ENCODE results near the gene INKA2. TPM values are rescaled to one million over a fixed set of nuclear protein-coding genes. Genes with fewer than 3 reads are reported as not detected.

Gene INKA2
- total RNA-seq, 1 experiment from 2014 or later: 0.62 TPM

GRCh38 chr1:111720274-111720976, 18.8 kb downstream of the INKA2 start:
- no peak for TF ChIP-seq EZH2 (IDR thresholded peaks at IDR 0.05; ENCODE audit: borderline replicate concordance, low read depth, low read length, poor library complexity, severe bottlenecking)
- TF ChIP-seq, protein P1, sequence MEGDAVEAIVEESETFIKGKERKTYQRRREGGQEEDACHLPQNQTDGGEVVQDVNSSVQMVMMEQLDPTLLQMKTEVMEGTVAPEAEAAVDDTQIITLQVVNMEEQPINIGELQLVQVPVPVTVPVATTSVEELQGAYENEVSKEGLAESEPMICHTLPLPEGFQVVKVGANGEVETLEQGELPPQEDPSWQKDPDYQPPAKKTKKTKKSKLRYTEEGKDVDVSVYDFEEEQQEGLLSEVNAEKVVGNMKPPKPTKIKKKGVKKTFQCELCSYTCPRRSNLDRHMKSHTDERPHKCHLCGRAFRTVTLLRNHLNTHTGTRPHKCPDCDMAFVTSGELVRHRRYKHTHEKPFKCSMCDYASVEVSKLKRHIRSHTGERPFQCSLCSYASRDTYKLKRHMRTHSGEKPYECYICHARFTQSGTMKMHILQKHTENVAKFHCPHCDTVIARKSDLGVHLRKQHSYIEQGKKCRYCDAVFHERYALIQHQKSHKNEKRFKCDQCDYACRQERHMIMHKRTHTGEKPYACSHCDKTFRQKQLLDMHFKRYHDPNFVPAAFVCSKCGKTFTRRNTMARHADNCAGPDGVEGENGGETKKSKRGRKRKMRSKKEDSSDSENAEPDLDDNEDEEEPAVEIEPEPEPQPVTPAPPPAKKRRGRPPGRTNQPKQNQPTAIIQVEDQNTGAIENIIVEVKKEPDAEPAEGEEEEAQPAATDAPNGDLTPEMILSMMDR (conservative IDR thresholded peaks at IDR 0.05; ENCODE audit: low read depth, low read length): no peak
- intact Hi-C loops (cut with micrococcal nuclease; ENCODE audit: unreplicated experiment): loop anchor here (1.0 kb wide), 1 partner anchor 13 kb away; no protein-coding TSS in a partner anchor
- H3K27me3 ChIP-seq (replicated peaks; ENCODE audit: insufficient read depth, low read depth, low read length, poor library complexity): no peaks in the 10 kb centered on the region
- H3K27ac ChIP-seq (ENCODE audit: low read depth, low read length, poor library complexity, severe bottlenecking): no peak overlapping the region
- DNase-seq (ENCODE audit: low spot score): no peak
- H3K4me1 ChIP-seq (ENCODE audit: insufficient read depth, low read length, poor library complexity, severe bottlenecking): peaks cover 7% of the 10 kb centered on the region
- no peak overlapping the region for H3K4me3 ChIP-seq (ENCODE audit: low read depth, low read length, poor library complexity, severe bottlenecking)
- no TSS peak for BruUV-seq (replicated peaks)
- ChIA-PET CTCF (no interaction called here), POLR2A (ENCODE audit: low non-redundant PET) (no interaction called here)
- H3K9me3 ChIP-seq (ENCODE audit: low read depth, low read length, poor library complexity, severe bottlenecking): no peaks in the 10 kb centered on the region
- H3K36me3 ChIP-seq (ENCODE audit: insufficient read depth, low read length, poor library complexity, severe bottlenecking): no peaks in the 10 kb centered on the region

DNA sequence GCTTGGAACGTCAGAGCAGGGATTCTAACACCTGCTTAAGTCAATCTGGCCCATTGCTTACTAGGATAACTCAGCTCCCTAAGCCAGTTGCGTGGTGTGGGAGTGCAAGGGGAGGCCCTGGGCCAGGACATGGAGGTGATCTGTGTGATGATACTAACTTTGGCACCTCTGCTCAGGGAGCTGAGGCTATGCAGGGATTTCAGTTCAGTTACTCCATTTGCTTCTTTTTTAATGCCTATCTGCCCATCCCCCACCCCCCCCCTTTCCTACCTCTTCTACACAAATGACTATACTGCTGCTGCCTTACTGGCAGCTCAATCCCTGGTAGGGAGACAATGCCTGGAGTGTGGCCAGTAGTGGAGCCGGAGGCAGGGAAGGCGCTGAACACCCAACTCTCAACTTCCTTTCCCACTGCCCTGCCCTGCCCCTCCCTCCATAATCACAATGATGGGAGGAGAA, 19.5 kb downstream of the INKA2 start:
- TF ChIP-seq, protein P1 (conservative IDR thresholded peaks at IDR 0.05; ENCODE audit: low read depth, low read length): no peak
- TF ChIP-seq EZH2 (IDR thresholded peaks at IDR 0.05; ENCODE audit: borderline replicate concordance, low read depth, low read length, poor library complexity, severe bottlenecking): no peak
- intact Hi-C loops (cut with micrococcal nuclease; ENCODE audit: unreplicated experiment): loop anchor here (1.0 kb wide), 1 partner anchor 14 kb away; no protein-coding TSS in a partner anchor
- BruUV-seq (replicated peaks): no TSS peak
- no peaks in the 10 kb centered on the region for H3K9me3 ChIP-seq (ENCODE audit: low read depth, low read length, poor library complexity, severe bottlenecking)
- H3K4me1 ChIP-seq (ENCODE audit: insufficient read depth, low read length, poor library complexity, severe bottlenecking): no peaks in the 10 kb centered on the region
- no peaks in the 10 kb centered on the region for H3K36me3 ChIP-seq (ENCODE audit: insufficient read depth, low read length, poor library complexity, severe bottlenecking)
- no peak overlapping the region for H3K4me3 ChIP-seq (ENCODE audit: low read depth, low read length, poor library complexity, severe bottlenecking)
- POLR2A ChIA-PET (ENCODE audit: low non-redundant PET): no interaction called here
- H3K27me3 ChIP-seq (replicated peaks; ENCODE audit: insufficient read depth, low read depth, low read length, poor library complexity): no peaks in the 10 kb centered on the region
- CTCF ChIA-PET: no interaction called here
- H3K27ac ChIP-seq (ENCODE audit: low read depth, low read length, poor library complexity, severe bottlenecking): no peak overlapping the region
- no peak for DNase-seq (ENCODE audit: low spot score)

DNA sequence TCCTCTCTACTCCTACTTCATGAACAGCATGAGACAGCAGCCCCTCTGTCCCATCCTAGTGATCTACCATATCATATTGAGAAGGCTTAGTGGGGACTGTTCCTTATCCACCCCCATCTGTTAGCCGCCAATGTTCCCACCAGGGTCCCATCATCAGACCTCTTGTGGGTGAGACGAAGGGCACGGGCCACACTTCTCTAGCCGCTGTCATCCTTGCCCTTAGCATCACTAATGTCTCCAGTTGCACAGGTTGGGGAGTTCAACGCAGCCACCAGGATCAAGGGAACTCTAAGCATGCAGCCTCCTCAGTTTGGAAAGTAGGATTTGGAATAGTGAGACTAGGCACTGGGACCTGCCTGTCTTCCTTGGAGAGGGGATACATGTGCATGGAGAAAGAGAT, 20.1 kb downstream of the INKA2 start:
- Histone ChIP-seq H3K9me3 (ENCODE audit: low read depth, low read length, poor library complexity, severe bottlenecking) (no peaks in the 10 kb centered on the region), H3K36me3 (ENCODE audit: insufficient read depth, low read length, poor library complexity, severe bottlenecking) (no peaks in the 10 kb centered on the region), H3K27me3 (replicated peaks; ENCODE audit: insufficient read depth, low read depth, low read length, poor library complexity) (no peaks in the 10 kb centered on the region), H3K4me1 (ENCODE audit: insufficient read depth, low read length, poor library complexity, severe bottlenecking) (no peaks in the 10 kb centered on the region), H3K27ac (ENCODE audit: low read depth, low read length, poor library complexity, severe bottlenecking) (no peak overlapping the region), H3K4me3 (ENCODE audit: low read depth, low read length, poor library complexity, severe bottlenecking) (no peak overlapping the region)
- BruUV-seq (replicated peaks): no TSS peak
- TF ChIP-seq, protein P1 (conservative IDR thresholded peaks at IDR 0.05; ENCODE audit: low read depth, low read length): no peak
- TF ChIP-seq EZH2 (IDR thresholded peaks at IDR 0.05; ENCODE audit: borderline replicate concordance, low read depth, low read length, poor library complexity, severe bottlenecking): no peak
- no peak for DNase-seq (ENCODE audit: low spot score)
- ChIA-PET POLR2A (ENCODE audit: low non-redundant PET) (no interaction called here), CTCF (no interaction called here)
- intact Hi-C loops (cut with micrococcal nuclease; ENCODE audit: unreplicated experiment): no loop called here

Measured in A673 (cell line).